ENCODE measurements around the gene ST6GALNAC5. TPM values are rescaled to one million over a fixed set of nuclear protein-coding genes. Genes with fewer than 3 reads are reported as not detected.

ST6GALNAC5 gene
- total and polyA plus RNA-seq, 10 of the 15 experiments (the other 5 are each of a cell fraction or from before 2014, with no cell fraction given), result under 0.01 to 1.8 (median 0.07) TPM; not detected in 6

DNA sequence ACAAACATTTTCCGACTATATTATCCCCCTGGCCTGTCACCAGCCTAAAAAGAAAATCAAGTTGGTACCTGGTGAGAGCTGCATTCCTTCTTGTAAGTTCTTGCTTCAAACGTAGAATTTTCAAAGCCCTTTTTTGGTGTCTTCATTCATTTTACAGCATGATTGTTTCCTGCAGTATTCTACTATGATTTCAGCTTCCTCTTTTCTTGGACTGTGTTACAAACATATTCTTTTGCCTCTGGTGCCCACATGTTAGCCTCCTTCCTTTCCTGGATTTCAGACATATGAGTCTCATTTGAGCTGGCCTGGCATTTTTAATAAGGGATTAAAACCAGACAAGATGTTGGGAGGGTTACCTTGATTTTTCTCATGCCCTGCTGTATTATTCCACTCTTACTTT lies 209.5 kb downstream of the ST6GALNAC5 start:
- CTCF ChIA-PET, result interaction anchor here (0.9 kb wide), 1 partner anchor 114 kb away, joined by 3 read pairs; no protein-coding TSS in a partner anchor
- Histone ChIP-seq H2AFZ (ENCODE audit: control insufficient read depth, low read depth, low read length) (no peak overlapping the region), H3K4me3 (no peak overlapping the region), H3K4me2 (ENCODE audit: control insufficient read depth, insufficient read depth) (no peak overlapping the region), H3K79me2 (ENCODE audit: control insufficient read depth, insufficient read depth, low read length) (no peaks in the 10 kb centered on the region), H3K9ac (ENCODE audit: control insufficient read depth, insufficient read depth, low read length) (no peak overlapping the region), H3K27me3 (replicated peaks in 1 of 2; ENCODE audit: control insufficient read depth in 2 of 2, insufficient read depth in 2 of 2, low read length in 1 of 2) (no peaks in the 10 kb centered on the region; a peak in 1 of 4 replicates), H3K9me3 (replicated peaks; ENCODE audit: control insufficient read depth, insufficient read depth, low read length) (no peaks in the 10 kb centered on the region), H3K27ac (ENCODE audit: control insufficient read depth, insufficient read depth) (no peak overlapping the region), H4K20me1 (ENCODE audit: control insufficient read depth, insufficient read depth) (no peaks in the 10 kb centered on the region), H3K4me1 (ENCODE audit: control insufficient read depth, insufficient read depth, low read length) (no peaks in the 10 kb centered on the region), H3K36me3 (ENCODE audit: control insufficient read depth in 2 of 2, insufficient read depth in 2 of 2, low read length in 1 of 2) (no peaks in the 10 kb centered on the region)
- SMC1A ChIA-PET (ENCODE audit: uncharacterized antibody, unreplicated experiment), result interaction anchor here (0.7 to 1.5 kb wide), 5 partner anchors 20 to 246 kb away, joined by 3 to 4 read pairs (median 3); no protein-coding TSS in a partner anchor
- no peak for TF ChIP-seq CHD2 (IDR thresholded peaks at IDR 0.05; ENCODE audit: borderline replicate concordance, low read depth, low read length)
- TF ChIP-seq SMAD1 (IDR thresholded peaks at IDR 0.05; ENCODE audit: low read depth, partially characterized antibody), result no peak
- no peak for TF ChIP-seq ATF7 (IDR thresholded peaks at IDR 0.05; ENCODE audit: low read depth)
- TF ChIP-seq RBBP5 (conservative IDR thresholded peaks at IDR 0.05), result no peak
- TF ChIP-seq, protein P1, sequence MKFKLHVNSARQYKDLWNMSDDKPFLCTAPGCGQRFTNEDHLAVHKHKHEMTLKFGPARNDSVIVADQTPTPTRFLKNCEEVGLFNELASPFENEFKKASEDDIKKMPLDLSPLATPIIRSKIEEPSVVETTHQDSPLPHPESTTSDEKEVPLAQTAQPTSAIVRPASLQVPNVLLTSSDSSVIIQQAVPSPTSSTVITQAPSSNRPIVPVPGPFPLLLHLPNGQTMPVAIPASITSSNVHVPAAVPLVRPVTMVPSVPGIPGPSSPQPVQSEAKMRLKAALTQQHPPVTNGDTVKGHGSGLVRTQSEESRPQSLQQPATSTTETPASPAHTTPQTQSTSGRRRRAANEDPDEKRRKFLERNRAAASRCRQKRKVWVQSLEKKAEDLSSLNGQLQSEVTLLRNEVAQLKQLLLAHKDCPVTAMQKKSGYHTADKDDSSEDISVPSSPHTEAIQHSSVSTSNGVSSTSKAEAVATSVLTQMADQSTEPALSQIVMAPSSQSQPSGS (IDR thresholded peaks at IDR 0.05; ENCODE audit: low read length), result no peak
- no peak for TF ChIP-seq CREB1 (IDR thresholded peaks at IDR 0.05; ENCODE audit: low read depth)
- TF ChIP-seq IRF4 (IDR thresholded peaks at IDR 0.05; ENCODE audit: low read depth, low read length), result no peak
- TF ChIP-seq, protein P2, sequence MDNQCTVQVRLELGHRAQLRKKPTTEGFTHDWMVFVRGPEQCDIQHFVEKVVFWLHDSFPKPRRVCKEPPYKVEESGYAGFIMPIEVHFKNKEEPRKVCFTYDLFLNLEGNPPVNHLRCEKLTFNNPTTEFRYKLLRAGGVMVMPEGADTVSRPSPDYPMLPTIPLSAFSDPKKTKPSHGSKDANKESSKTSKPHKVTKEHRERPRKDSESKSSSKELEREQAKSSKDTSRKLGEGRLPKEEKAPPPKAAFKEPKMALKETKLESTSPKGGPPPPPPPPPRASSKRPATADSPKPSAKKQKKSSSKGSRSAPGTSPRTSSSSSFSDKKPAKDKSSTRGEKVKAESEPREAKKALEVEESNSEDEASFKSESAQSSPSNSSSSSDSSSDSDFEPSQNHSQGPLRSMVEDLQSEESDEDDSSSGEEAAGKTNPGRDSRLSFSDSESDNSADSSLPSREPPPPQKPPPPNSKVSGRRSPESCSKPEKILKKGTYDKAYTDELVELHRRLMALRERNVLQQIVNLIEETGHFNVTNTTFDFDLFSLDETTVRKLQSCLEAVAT (IDR thresholded peaks at IDR 0.05), result no peak
- no peak for TF ChIP-seq HCFC1 (IDR thresholded peaks at IDR 0.05; ENCODE audit: low read length)
- TF ChIP-seq ASH2L (IDR thresholded peaks at IDR 0.05; ENCODE audit: borderline replicate concordance, low read depth), result no peak
- TF ChIP-seq ZNF207 (IDR thresholded peaks at IDR 0.05; ENCODE audit: borderline replicate concordance), result no peak
- TF ChIP-seq ETV6 (conservative IDR thresholded peaks at IDR 0.05 in 1 of 2, IDR thresholded peaks at IDR 0.05 in 1 of 2; ENCODE audit: borderline replicate concordance in 1 of 2, low read depth in 1 of 2), result no peak
- TF ChIP-seq HSF1 (IDR thresholded peaks at IDR 0.05; ENCODE audit: low read depth, low read length), result no peak
- no peak for TF ChIP-seq EP300 (IDR thresholded peaks at IDR 0.05; ENCODE audit: borderline replicate concordance in 1 of 2, control insufficient read depth in 1 of 2, low read depth in 2 of 2, low read length in 2 of 2)
- DNase-seq (ENCODE audit: low read depth, low spot score), result no peak
- 18% methylated on average over 2 of the region's 2 CpGs for WGBS (ENCODE audit: insufficient coverage, insufficient replicate concordance, low lambda C conversion rate, missing lambda C conversion rate)
- intact Hi-C loops (cut with micrococcal nuclease; ENCODE audit: unreplicated experiment) (no loop called here), in situ Hi-C loops (cut with MboI) (no loop called here)
- RAD21 ChIA-PET (ENCODE audit: unreplicated experiment), result no interaction called here
- no peak for ATAC-seq
- FAIRE-seq, result no peak
- no TSS peak for BruUV-seq (replicated peaks)
- POLR2A ChIA-PET, result no interaction called here
